NCI-H146 treated with DMSO at 0.1 percent for 48 hours (cell line): ENCODE results near the gene FER.
"Not testable (repeated sequence)": the region's sequence is repeated elsewhere in the genome, so short reads cannot be mapped to it uniquely, and the experiment has no call there.

Experiments
- DNase-seq: peaks from one replicate; lab custom pipeline; 2025; ENCODE audit not compliant: unreplicated experiment; lab: John Stamatoyannopoulos, UW

The FER gene

DNA sequence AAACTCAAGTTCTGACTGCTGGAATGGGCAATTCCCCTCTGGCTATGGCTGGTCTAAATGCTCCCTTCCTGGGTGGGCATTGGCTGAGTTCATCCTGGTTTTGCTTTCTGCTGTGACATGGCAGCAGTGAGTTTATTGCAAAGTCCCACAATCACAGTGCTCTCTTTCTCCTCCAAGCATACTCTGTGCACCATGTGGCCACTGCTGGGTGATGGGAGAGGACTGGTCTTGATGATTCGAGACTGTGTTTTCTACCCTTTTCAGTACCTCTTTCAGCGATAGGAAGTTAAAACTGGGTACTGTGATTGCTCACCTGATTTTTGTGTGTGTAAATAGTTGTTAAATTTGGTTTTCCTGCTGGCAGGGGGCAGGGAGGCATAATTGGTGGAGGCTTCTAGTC is 49.7 kb downstream of the FER start:
- DNase-seq: no peak

DNA sequence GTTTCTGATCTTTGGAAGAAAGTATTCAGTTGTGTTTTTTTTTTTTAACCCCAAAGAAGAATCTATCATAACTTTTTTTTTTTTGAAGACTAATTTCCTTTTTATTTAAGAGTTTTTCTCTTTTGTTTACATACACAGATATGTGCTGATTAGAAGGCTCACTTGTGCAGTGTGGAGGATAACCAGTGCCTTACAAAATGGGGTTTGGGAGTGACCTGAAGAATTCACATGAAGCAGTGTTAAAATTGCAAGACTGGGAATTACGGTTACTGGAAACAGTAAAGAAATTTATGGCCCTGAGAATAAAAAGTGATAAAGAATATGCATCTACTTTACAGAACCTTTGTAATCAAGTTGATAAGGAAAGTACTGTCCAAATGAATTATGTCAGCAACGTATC is 50.3 kb downstream of the FER start:
- DNase-seq: no peak

DNA sequence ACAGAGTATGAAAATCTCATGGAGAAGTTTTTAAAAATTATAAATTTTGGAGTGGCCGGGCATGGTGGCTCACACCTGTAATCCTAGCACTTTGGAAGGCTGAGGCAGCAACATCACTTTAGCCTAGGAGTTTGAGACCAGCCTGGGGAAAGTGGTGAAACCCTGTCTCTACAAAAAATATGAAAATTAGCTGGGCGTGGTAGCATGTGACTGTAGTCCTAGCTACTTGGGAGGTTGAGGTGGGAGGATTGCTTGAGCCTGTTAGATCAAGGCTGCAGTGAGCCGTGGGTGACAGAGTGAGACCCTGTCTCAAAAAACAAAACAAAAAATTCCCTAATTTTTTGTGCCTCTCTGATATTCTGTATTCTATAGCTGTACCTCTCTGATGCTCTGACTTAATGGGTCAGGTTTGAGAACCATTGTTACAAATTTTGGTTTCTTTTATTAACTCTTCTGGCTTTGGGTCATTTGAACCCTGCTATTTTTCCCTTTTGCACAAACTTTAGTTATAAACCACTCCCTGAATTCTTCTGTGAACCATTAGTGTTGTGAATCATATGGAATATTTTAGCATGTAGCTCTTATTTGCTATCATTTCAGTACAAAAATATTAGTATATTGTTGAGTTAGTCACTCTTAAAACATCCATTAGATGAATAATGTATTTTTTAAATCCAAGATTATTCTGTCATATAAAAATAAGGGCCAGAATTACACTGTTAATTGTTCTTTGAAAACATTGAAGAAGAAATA is 51.0 kb downstream of the FER start:
- no peak for DNase-seq

DNA sequence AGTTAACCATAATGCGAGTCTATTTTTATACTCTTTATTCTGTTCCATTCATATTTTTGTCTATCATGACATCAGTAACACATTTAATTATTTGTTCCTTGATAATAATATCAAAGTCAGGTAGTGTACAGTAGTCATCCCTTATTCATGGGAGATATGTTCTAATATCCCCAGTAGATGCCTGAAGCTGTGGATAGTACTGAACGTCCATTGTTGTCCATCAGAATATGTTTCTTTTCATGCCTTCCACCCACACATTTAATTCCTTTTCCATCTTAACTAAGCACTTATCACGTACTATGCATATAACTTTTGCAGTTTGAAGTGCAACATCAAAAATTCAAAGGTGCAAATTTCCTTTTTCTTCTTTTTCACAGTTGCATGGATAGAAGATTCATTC is 53.6 kb downstream of the FER start:
- no peak for DNase-seq

DNA sequence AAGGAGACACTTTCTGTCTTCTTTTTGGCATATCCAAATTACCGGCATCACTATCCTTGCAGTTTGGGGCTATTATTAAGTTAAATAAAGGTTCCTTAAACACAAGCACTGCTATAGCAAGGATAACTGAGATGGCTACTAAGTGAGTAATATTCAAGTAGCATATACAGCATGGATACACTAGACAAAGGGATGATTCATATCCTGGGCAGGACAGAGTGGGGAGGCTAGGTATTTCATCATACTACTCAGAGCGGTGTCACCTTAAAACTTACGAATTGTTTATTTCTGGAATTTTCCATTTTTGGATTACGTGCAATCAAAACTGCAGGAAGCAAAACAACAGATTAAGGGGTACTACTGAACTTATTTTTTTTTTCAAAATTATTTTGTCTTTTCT is 54.1 kb downstream of the FER start:
- no peak for DNase-seq

DNA sequence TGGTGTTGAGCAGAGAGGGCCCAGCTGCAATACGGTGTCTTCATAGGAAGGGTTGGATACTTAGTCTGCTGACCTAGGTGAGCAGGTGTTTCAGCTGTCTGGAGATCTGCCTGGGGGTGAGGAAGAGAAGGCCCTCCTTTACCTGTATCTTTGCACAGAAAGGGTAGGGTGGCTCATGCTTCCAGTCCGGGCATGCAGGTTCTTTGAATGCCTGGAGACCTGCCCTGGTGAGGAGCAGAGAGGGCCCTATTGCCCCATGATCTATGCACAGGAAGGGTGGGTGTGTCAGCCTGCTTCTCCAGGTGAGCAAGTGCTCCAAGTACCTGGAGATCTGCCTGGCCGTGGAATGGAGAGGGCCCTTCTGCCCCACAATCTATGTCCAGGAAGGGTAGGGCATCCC is 63.0 kb downstream of the FER start:
- no peak for DNase-seq

DNA sequence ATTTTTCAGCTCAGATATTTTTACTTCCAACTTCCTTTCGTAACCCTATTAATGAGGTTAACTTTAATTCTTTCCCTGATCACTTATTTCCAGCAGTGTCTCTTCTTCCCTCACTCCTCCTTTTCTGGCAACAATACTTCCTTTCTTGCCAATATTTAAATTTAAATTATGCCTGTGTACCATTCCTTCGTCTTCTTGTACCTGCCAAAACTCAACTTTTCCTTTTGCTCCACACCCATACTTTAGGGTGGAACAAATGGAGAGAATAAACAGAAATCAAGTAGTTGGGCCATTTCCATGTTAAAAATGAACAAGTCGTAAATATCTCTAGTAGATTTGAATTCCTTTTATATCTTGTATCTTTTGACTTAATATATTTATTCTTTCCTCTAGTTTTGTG is 66.0 kb downstream of the FER start:
- no peak for DNase-seq

GRCh38 chr5:108814551-108814950 is 66.9 kb downstream of the FER start:
- no peak for DNase-seq

DNA sequence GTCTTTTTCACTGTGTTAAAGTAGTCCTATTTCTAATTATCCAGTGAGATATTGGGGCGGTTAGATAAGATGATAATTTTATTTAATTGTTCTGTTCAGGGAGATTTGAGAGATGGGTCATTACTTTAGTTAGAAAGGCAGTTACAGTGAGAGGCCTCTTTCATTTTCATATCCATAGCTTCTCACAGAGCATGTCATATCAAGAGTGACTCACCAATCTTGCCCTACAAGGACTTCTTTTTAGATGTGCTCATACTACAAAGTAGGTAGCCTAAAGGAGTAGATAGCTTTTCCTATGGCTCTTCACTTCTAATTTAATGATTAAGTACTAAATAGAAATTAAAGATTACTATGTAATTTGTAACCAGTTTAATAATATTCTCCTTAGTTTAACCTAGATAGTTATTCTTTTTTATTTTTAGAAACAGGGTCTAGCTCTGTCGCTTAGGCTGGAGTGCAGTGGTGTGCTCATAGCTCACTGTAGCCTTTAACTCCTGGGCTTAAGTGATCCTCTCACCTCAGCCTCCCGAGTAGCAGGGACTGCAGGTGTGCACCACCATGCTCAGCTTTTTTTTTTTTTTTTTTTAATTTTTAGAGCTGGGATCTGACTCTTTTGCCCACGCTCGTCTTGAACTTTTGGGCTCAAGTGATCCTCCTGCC is 71.0 kb downstream of the FER start:
- DNase-seq: no peak

GRCh38 chr5:108820983-108821382 is 73.3 kb downstream of the FER start:
- DNase-seq: no peak

DNA sequence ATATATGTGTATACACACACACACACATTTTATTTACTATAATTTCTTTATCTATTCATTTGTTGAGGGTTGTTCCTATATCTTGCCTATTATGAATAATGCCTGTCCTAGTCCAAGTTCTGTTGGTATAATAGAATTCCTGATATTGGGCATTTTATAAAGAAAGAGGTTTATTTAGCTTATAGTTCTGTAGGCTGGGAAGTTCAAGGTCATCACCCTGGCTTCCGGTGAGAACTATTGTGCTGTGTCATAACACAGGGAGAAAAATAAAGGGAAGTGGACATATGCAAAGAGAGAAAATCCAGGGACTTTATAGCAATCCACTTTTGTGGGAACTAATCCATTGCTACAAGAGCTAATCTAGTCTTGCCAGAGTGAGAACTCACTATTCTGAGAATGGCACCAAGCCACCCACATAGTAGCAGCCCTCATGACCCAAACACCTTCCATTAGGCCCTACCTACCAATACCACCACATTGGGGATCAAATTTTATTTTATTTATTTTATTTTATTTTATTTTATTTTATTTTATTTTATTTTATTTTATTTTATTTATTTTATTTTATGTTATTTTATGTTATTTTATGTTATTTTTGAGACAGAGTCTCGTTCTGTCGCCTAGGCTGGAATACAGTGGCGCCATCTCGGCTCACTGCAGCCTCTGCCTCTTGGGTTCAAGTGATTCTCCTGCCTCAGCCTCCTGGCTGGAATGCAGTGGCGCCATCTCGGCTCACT is 74.7 kb downstream of the FER start:
- no peak for DNase-seq

GRCh38 chr5:108827131-108827530 is 79.4 kb downstream of the FER start:
- DNase-seq: no peak

DNA sequence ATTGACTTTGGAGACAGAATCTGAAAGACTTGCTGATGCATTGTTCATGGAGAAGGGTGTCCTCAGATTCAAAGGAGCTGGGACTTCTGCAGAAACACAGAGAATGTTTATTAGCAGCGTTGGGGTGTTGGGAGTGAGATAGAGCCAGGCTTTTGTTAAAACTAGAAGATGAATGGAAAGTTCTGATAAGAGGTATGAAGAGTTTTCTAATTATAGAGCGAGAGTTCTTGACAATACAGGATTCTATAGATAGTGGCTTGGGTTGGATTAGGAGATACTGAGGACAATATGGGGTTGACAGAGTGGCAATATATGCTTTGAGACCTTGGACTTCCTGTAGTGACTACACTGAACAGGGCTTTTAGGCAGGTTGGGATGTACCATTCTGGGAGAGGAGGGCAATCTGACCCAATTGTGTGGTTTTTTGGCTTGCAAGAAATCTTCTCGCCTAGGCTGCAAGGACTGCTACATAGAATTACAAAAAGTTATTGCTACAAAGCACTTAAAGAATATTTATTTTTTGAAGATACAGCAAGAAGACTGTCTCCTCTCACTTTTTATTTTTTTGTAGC is 83.1 kb downstream of the FER start:
- no peak for DNase-seq

DNA sequence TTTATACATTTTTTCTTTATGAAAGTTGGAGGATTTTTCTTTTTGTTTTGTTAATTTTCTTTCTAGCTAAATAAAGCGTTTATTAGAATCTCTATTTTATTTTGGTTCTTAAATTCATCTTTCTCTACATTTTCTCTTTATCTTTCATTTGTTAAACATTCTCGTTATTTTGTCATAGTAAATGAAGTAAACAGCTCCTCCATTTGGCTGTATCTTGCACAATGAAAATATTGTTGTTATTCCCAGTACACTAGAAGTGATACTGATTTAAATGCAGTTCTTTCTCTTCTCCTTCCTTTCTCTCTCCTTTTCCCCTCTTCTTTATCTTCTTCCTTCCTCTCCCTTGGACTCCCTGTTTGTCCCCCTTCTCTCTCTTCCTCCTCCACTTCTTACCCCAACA is 88.8 kb downstream of the FER start:
- no peak for DNase-seq

GRCh38 chr5:108842260-108842941 is 94.7 kb downstream of the FER start:
- not testable (repeated sequence) for DNase-seq

DNA sequence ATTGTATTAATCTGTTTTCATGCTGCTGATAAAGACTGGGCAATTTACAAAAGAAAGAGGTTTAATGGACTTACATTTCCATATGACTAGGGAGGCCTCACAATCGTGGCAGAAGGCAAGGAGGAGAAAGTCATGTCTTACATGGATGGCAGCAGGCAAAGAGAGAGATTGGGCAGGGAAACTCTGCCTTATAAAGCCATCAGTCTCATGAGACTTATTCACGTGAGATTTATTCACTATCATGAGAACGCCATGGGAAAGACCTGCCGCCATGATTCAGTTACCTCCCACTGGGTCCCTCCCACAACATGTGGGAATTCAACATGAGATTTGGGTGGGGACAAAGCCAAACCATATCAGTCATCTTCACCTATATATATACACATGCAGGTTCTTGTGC is 103.4 kb downstream of the FER start:
- not testable (repeated sequence) for DNase-seq

GRCh38 chr5:108857905-108858304 is 110.2 kb downstream of the FER start:
- no peak for DNase-seq

DNA sequence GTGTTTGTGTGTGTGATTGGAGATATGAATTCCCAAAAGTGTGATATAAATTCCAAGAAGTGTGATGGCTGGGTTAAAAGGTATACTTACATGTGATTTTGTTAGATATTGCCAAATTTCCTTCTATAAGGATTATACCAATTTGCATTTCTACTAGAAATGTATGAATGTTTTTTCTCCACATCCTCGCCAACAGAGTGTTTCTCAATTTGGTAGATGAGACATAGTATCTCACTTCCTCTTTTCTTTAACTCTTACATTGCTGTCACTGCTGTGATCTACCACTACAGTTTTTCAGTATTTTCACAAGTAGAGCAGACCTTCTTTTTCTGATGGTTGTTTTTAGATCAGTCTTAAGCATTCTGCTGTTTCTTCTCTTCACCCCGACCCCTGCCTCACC is 111.3 kb downstream of the FER start:
- DNase-seq: no peak

- no peak for DNase-seq
These were observed 114.5 kb downstream of the FER start for GRCh38 chr5:108862211-108862610.

- DNase-seq: not testable (repeated sequence)
These were observed 118.4 kb downstream of the FER start for GRCh38 chr5:108866097-108866496.

DNA sequence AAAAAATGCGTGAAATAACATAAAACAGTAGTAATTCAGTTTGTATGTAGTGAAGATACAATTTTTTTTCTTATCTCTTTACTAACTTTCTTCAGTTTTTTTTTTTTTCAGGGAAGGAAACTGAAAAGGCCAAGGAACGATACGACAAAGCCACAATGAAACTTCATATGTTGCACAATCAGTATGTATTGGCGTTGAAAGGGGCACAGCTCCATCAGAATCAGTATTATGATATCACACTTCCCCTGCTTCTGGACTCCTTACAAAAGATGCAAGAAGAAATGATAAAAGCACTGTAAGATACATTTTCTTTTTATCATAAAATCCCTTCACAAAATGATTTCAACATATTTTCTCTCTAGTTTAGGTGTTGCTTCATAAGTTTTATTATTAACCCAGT is 120.0 kb downstream of the FER start:
- DNase-seq: no peak
